ENCODE results near the gene RFNG. TPM values are rescaled to one million over a fixed set of nuclear protein-coding genes. Genes with fewer than 3 reads are reported as not detected.

The RFNG gene, protein sequence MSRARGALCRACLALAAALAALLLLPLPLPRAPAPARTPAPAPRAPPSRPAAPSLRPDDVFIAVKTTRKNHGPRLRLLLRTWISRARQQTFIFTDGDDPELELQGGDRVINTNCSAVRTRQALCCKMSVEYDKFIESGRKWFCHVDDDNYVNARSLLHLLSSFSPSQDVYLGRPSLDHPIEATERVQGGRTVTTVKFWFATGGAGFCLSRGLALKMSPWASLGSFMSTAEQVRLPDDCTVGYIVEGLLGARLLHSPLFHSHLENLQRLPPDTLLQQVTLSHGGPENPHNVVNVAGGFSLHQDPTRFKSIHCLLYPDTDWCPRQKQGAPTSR
- 10 to 100 TPM; 39.9 to 45.3 TPM for total RNA-seq

DNA sequence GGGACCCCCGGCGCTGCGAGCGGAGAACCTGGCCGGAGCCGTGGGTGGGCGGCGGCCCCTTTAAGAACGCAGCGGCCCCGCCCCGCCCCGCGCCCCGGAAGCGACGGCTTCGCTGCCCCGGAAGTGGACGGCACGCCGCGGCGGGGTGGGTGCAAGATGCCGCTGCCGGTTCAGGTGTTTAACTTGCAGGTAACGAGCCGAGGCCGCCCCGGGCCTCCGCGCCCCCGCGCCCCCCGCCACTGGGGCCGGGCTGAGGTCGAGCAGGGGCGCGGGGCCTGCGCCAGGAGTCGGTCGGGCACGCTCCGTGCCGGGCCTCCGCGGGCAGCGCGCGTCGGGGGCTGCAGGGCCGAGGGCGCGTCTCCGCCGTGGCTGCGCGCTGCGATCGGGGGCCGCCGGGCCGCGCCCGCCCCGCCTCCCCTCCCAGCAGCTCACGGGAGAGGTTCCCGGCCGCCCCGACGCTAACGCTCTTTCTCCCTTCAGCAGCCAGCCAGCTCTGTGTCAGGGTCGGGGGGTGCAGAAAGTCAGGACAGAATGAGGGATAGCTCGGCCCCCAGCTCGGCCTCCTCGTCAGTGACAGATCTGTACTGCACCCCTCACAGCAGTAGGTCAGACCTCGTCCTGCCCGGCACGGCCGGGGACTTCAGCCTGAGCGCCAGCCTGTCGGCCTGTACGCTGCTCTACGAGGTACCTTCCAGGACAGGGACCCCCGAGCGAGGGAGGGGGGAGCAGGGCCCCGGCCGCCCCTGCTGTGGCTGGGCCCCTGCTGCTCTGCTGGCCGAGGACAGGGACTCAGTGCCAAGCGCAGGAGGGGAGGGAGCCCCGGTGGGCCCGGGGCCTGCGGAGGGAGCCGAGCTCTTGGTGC lies at the start of gene RFNG, which contains the start of gene GPS1:
RFNG (minus strand) TSS at position 36 of the 862 bp plus-strand sequence. CDS start 45 bp downstream, outside the sequence.
GPS1 (plus strand) TSS at position 123 of the 862 bp plus-strand sequence; CDS start at position 157, 34 bp downstream.
- DNase-seq (ENCODE audit: low spot score) = no peak
- H3K27ac ChIP-seq = no peak within 1 kb of the TSS
- H3K9me3 ChIP-seq = no peaks in the 10 kb centered on the region
- peaks cover 9 to 38% of the 10 kb centered on the region in 2 donors for H3K4me1 ChIP-seq (ENCODE audit: control insufficient read depth in 1 of 2, low read depth in 2 of 2)
- no peak for ATAC-seq (ENCODE audit: insufficient number of reproducible peaks, low FRiP score, low read depth)
- peaks cover 39% of the 10 kb centered on the region for H3K36me3 ChIP-seq
- peak within 1 kb of the TSS; percentile 82 for H3K4me3 ChIP-seq
- no peaks in the 10 kb centered on the region for H3K27me3 ChIP-seq (replicated peaks; ENCODE audit: insufficient read depth)
- no peak for TF ChIP-seq CTCF (IDR thresholded peaks at IDR 0.05)

DNA sequence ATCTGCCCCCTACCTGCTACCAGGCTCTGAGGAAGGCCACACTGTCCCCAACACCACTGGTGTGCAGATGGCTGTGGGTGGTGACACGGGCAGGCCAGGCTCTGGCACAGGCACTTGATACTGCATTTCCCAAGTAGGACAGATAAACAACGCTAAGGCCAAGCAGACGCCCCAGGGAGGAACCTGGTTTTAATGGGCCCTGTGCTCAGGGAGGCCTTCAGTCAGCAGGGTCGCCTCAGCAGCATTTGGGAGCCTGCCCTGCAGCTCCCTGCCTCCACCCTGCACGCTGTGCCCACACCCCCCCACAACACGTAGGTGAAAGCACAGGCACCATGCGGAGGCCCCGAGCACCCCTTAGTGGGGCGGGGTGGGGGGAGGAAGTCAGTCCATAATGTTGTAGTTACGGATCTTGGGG lies 49.7 kb upstream of the RFNG start:
- Histone ChIP-seq H3K27me3 (replicated peaks; ENCODE audit: insufficient read depth) (no peaks in the 10 kb centered on the region), H3K27ac (no peak overlapping the region), H3K4me3 (no peak overlapping the region), H3K36me3 (no peaks in the 10 kb centered on the region), H3K4me1 (ENCODE audit: control insufficient read depth in 1 of 2, low read depth in 2 of 2) (peaks cover 19 to 37% of the 10 kb centered on the region in 2 donors), H3K9me3 (no peaks in the 10 kb centered on the region)
- ATAC-seq (ENCODE audit: insufficient number of reproducible peaks, low FRiP score, low read depth) (no peak), DNase-seq (ENCODE audit: low spot score) (no peak)
- TF ChIP-seq CTCF (IDR thresholded peaks at IDR 0.05) = no peak

GRCh38 chr17:82100502-82101298 lies 49.1 kb upstream of the RFNG start:
- Histone ChIP-seq H3K36me3 (no peaks in the 10 kb centered on the region), H3K27ac (no peak overlapping the region), H3K27me3 (replicated peaks; ENCODE audit: insufficient read depth) (no peaks in the 10 kb centered on the region), H3K4me3 (no peak overlapping the region), H3K9me3 (no peaks in the 10 kb centered on the region), H3K4me1 (ENCODE audit: control insufficient read depth in 1 of 2, low read depth in 2 of 2) (peaks cover 19 to 36% of the 10 kb centered on the region in 2 donors)
- TF ChIP-seq CTCF (IDR thresholded peaks at IDR 0.05) = no peak
- ATAC-seq (ENCODE audit: insufficient number of reproducible peaks, low FRiP score, low read depth) (no peak), DNase-seq (ENCODE audit: low spot score) (no peak)

DNA sequence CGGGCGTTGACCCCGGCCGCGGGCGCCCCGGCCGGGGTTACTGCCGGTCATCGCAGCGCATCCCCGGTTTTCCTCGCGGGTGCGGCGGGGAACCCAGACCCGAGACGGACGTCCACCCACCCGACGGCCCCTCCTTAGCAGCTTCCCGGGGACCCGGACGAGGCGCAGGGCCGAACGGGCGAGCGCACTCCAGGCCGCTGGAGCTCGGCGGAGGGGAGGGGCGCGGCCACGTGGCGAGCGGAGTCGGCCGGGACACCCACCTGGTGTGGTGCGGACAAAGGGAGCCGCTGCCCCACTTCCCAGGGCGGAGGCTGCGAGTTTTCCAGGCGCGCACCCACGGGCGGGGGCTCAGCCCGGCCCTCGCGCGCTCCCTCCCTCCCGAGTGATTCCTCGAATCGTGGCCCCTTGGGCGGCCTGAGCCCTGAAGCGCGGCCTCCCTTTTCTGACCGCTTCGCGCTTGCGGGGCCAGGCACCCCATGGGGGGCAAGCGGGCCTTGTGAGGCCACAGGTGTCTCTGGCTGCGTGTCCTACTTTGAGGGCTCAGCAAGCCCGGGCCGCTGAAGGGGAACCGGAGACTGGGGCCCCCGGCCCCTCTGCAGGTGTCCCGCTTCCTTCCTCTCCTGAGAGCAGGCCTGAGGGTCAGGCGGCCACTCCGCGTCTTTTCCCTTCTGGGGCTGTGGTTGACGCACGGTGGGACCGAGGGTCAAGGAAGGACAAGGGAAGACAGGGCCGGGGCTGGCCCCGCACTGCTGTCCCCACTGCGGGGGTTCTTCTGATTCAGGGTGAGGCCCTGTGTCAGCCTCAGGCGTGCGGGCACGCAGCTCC lies 47.5 kb upstream of the RFNG start:
- H3K4me1 ChIP-seq (ENCODE audit: control insufficient read depth in 1 of 2, low read depth in 2 of 2) = peaks cover 19 to 34% of the 10 kb centered on the region in 2 donors
- no peaks in the 10 kb centered on the region for H3K9me3 ChIP-seq
- DNase-seq (ENCODE audit: low spot score) (no peak), ATAC-seq (ENCODE audit: insufficient number of reproducible peaks, low FRiP score, low read depth) (peak; percentile 9)
- H3K27ac ChIP-seq = peak overlapping the region; percentile 88 to 92
- no peaks in the 10 kb centered on the region for H3K27me3 ChIP-seq (replicated peaks; ENCODE audit: insufficient read depth)
- TF ChIP-seq CTCF (IDR thresholded peaks at IDR 0.05) = no peak
- H3K36me3 ChIP-seq = peaks cover 12% of the 10 kb centered on the region
- peak overlapping the region; percentile 80 for H3K4me3 ChIP-seq

Data from thoracic aorta (tissue), 2 donors.